ENCODE measurements around the gene EGF.
A peak's percentile ranks its signal among the peaks of the same experiment; 100 is the strongest.

Gene EGF

DNA sequence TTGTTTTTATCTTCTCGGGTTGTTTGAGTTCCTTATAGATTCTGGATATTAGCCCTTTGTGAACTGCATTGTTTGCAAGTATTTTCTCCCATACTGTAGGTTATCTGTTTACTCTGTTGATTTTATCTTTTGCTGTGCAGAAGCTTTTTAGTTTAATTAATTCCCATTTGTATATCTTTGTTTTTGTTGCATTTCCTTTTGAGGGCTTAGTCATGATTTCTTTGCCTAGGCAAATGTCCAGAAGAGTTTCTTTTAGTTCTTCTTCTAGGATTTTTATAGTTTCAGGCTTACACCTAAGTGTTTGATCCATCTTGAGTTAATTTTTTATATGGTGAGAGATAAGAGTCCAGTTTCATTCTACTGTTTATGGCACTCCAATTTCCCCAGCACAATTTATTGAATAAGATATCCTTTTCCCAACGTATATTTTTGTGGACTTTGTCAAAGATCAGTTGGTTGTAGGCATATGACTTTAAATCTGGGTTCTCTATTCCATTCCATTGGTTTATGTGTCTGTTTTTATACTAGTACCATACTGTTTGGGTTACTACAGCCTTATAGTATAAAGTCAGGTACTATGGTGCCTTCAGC, 54.3 kb downstream of the EGF start:
- DNase-seq = no peak

DNA sequence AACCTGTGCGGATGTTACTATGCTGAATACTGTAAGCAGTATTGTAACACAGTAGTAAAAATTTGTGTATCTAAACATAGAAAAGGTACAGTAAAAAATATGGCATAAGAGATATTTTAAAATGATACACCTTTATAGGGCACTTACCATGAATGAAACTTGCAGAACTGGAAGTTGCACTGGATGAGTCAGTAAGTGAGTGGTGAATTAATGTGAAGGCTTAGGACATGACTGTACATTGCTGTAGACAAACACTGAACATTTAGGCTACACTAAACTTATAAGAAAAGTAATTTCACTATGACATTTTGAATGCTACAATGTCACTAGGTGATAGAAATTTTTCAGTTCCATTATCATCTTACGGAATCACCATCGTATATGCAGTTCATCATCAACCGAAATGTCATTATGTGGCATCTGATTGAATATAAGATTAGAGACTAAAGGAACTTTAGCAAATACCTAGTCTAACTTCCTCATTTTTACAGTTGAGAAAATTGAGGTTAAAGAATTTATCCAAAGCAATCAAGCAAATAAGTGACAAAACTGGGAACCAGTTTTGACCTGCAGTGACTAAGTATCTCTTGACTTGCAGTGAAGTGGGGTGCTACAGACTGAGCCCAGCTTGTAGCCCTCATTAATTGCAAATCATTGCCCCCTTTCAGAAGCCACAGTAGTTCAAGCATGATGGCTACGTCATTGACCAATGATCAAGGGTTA, 55.3 kb downstream of the EGF start:
- peak; percentile 65 for DNase-seq

DNA sequence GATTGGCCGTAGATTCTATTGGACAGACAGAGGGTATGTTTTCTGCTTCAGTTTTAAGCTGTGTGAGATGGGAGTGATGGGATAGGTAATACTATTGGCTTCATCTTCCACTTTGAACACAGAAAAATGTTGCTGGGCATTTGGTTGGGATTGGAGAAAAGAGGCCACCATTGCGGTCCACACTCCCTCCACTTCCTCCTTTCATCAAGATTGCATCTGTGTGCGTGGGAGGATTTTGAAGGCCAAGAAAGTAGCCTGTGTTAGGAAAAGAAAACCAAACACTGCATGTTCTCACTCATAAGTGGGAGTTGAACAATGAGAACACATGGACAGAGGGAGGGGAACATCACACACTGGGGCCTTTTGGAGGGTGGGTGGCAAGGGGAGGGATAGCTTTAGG, 56.4 kb downstream of the EGF start:
- DNase-seq = no peak

DNA sequence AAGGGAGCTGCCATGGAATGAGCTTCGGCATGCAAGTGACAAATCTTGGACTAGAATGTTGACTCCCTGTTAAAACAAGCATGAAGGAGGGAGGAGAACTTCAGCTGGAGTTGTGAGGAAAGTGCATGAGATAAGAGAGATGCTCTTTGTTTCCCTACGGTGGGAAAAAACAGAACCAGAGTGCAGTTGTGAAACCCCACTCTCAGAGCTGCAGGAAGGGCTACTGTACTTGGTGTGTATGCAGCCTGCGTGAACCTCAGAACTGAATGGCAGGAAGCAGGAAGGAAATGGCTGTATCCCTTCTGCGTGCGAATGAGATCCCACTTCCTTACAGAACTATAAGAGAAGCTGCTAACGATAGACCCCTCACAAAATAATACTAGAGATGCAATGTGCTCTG, 57.2 kb downstream of the EGF start:
- DNase-seq = no peak

DNA sequence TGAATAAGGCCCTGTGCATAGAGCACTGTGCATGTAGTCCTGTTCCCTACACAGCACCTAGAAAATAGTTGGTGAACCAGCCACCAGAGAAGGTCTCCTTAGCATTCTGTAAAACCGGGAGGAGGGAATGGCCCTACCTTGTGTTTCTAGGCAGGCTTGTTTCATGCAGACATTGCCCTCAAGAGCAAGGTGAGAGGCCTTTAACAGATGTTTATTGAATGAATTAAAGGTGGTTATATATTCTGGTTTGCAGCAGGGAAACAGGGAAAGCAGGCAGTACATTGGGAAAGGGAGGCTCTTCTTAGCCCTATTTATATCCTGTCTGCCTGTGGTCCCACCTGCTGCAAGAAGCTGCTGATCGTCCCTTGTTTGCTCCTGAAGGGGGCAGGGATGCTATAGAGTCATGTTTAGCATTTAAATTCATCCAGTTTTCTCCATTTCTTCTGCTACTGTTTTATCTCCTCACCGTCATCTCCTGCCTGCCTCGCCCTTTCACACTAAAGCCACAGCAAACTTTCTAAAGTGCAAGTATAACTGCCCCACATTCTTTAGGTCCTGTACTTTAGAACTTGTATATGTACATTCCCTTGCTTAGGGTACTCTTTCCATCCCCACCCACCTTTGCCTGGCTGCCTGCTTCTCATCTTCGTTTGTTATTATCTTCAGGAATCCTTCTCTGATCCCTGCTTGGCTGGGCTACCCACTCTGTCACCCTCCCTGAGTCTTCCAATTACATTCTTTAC, 60.3 kb downstream of the EGF start:
- no peak for DNase-seq

DNA sequence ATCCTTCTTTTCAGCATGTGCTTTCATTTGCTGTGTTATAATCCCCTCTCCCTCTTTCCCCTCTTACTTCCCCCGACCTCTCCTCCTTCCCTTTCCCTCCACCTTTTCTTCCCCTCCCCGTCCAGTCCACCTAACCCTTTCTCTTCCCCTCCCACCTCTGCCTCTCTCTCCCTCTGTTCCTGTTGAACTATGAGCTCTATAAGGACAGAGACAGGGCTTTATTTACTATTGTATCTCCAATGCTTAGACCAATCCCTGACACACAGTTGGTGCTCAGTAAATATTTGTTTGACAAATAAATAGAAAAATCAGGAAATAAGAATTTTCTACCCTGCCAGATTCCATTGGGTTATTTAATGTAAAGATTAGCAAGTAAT, 60.8 kb downstream of the EGF start:
- no peak for DNase-seq

DNA sequence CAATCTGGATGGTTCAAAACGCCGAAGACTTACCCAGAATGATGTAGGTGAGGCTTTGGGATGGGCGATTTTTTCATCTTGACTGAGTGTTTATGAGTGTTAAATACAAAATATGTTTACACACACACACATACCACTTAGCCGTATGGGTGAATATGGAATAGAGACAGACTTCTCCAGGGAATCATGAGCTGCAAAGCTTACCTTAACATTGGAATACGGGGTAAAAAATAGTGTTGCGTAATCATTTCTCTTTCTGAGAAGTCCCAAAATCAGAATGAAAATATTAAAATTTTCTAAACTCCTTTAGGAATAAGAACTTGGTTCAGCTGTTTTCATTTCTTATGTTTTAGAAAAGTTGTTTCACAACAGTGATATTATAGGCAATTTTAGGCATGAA, 63.5 kb downstream of the EGF start:
- no peak for DNase-seq

DNA sequence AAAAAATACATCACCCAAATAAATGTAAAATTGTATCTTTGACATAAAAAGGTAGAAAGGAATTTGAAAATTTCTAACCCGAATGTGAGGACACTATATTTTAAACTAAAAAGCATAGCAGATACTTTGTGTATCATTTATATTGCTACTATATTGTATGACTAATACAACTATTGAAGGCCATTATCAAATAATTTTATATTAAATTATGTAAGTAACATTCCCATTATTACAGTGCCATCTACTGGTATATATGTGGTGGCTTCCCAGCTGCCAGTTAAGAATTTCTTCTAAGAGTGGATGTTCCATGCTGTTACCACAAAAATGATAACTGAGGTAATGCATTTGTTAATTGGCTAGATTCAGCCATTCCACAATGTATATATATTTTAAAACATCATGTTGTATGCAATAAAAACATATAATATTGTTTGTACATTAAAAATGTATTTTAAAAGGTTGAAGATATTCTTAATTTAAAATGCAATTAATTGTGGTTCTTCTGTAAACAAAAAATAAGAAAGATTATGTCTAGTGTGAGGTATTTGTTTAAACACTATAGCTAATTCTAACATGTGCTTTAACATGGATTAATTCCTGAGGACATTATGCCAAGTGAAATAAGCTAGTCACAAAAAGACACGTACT, 65.3 kb downstream of the EGF start:
- DNase-seq = peak; percentile 71

DNA sequence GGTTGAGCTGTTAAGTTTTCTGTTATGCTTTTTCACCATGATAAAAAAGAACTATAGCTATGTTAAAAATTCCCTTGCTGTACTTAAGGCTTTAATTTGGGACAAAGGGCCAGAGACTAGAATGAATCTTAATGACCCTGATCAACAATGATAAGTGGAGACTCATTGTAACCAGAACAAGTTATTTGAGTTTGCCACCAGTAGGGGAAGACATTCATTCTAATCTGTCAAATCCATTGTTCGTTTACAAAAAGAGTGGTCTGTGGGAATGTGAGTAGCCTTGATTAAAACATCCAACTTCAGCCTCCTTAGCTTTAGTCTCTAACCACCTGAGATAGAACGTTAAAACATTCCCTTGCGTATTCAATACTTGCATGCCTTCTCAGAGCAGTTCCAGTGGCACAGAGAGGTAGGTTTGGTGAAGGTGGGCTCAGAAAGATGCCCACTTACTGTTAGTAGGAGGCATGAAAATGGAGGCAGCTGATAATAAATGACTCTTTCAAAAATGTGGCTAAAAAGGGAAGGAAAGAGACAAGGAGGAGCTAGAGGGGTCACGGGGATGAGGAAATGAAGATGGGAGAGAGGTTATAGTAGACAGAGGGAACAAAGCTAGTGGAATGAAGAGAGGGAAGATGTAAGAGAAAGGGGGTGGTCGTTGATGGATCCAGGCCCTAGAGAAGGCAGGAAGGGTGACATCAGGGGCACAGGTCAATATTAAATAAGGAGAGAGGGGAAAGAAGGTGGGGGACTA, 66.2 kb downstream of the EGF start:
- DNase-seq = peak; percentile 30

DNA sequence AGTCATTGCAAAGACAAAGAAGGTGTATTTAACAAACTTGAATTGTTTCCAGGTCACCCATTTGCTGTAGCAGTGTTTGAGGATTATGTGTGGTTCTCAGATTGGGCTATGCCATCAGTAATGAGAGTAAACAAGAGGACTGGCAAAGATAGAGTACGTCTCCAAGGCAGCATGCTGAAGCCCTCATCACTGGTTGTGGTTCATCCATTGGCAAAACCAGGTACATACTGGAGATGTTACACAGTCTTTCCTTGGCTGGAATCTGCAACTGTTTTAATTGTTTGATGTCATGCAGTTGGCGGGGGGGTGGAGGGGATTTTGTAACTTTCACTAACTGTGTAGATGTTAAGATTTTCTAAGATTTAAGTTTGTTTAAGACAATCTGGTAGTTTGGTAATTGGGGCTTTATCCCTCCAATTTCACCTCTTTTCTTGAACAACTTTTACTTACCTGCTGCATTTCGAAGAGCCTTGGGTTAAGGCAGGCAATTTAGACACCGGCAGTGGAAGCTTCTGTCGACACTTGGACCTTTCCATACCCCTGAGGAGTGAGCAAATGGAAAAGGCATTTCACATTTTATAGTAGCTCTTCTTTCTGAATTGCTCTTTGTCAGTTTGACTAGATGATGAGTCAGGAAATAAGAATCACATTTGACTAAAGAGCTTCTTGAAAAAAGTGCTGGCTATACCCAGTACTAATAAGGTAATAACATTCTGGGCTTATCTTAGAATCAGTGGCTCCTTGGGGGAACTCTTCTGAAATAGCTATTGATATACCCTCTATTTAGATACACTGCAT, 67.4 kb downstream of the EGF start:
- peak; percentile 92 for DNase-seq

DNA sequence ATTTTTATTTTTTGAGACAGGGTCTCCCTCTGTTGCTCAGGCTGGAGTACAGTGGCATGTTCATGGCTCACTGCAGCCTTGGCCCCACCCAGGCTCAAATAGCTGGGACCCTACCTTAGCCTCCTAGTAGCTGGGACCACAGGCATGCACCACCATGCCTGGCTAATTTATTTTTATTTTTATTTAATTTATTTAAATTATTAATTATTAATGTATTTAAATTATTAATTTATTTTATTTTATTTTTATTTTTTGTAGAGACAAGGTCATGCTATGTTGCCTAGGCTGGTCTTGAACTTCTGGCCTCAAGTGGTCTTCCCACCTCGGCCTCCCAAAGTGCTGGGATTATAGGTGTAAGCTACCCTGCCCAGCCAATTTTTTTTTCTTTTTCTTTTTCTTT, 69.3 kb downstream of the EGF start:
- DNase-seq = no peak

DNA sequence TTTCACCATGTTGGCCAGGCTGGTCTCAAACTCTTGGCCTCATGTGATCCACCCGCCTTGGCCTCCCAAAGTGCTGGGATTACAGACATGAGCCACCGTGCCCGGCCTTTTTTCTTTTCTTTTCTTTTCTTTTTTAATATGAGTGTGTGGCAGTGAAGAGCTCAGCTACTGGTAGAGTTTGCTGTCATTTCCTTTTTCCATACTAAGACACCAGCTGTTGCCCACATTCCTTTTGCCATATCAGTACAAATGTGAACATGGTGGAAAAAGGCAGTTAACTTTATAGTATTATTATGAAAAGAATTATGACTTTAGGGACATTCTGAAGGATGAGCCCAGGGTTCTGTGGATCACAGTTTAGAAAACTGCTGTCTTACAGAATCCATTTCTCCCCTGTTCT, 69.8 kb downstream of the EGF start:
- no peak for DNase-seq

DNA sequence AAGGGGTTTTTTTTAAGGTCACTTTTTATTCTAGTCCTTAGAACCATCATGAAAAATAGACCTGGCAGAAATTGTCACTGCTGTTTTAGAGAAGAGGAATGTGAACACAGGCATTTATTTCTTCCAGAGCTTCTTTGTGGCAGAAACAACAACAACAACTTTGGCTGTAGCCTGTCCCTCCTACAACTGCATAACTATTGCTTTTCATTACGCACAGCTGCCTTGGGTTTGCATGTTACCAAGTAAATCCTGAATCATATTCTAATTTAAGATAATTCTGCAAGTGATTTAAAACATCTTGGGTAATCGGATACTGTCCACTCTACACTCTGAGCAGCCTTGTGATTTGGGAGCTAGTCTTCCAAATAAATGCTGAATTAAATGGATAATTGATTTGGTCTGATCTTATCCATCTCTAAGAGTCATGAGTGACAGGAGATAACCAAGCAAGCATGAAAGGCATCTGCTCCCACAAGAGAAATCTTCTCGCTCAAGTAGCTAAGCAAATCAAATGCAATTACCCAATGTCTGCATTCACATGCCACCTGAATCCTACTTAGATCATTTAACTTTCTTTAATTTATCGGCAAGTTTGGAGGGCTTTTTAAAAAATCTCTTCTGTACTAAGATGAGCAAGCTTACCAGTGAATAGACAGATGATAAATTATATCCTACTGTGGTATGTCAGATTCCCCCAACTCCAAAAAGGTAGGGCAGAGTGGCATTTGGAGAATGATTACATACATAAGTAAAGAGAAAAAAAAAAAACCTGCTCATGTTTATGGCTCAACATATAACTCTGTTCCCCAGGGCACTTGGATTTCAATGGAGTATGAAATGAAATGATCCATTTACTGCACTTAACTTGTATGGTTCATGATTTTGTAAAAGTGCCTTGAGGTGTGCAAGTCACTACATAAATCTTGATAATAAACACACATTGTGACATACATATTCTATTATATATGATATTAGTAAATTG, 73.6 kb downstream of the EGF start:
- DNase-seq = peak; percentile 24

DNA sequence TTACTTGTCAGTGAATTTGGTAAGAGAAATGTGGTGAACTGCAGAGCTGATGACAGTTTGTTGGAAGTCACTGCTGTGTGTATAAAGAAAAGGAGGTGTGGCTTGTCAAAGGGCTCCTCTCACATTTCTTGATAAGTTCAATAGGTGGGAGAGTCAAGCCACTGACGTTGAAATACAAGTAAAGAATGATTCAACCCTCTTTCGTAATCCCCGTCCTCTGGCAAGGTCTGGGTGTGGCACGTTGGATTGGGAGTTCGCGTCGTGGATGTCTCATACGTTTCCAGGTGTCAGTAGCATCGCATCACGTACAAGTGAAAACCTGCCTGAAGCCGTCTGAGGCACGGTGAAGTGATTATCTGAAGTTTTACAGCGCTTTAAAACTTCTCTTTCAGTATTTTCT, 76.4 kb downstream of the EGF start:
- DNase-seq = peak; percentile 28

DNA sequence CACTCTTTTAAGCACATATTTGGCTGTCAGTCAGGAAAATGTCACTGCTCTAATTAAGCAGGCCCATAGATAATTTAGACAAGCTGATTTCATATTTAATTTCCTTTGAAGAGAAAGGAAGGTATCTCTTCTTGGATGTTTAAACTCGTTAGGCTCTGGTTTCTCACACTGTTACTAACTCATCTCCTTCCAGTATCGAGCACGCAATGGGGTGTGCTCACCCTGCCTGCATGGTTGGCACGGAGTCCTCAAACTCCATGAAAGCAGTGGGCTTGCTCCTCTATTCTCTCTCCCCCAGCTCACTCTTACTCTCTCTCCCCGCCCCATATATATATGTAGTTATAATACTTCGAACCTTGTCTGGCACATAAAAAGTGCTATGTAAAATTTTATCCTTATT, 76.9 kb downstream of the EGF start:
- no peak for DNase-seq

DNA sequence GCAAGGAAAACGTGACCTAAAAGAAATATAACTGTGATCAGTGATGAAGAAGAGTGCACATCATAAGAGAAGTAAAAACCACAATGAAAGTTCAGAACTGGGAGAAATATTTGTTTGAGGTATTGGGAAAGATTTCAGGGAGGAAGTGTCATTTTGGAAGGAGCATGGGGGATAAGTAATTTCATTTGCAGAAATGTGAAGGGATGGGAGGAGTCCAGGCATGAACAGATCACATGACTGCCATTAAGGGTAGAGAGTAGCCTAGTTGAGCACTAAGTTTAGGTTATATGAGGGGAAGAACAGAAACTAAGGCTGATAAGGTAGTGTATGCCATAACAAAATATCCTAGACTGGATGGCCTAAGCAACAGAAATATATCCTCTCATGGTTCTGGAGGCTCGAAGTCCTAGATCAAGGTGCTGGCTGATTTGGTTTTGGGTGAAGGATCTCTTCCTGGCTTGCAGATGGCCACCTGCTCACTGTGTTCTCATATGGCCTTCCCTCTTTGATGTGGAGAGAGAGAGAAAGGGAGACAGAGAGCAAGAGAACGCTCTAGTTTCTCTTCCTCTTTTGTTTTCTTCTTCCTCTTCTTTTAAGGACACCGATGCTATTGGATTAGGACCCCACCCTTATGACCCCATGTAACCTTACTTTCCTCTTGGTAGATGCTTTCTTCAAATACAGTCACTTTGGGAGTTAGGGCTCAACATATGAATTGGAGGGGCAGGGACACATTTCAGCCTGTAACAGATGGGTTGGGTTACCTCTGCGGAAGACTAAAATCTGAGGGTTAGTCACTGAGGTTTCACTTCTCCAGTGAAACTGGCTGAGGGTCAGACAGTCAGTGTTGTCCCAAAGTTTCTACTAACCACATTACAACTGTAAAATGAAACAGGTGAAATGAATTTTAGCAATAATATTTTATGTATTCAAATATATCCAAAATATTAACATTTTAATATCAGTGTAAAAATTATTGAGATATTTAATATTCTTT, 77.9 kb downstream of the EGF start:
- DNase-seq = no peak

DNA sequence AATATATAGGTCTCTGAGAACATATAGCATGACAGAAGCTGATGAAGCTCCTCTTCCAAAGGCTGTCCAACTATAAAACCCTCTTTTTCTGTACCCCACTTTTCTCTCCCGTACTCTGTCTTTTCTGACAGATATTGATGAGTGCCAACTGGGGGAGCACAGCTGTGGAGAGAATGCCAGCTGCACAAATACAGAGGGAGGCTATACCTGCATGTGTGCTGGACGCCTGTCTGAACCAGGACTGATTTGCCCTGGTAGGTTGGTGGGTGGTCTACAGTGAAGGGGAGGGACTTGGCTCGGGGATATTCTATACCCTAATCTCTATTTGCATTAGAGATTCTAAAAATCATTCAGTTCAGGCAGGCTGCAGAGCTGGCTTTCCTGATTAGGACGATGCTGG, 80.4 kb downstream of the EGF start:
- DNase-seq = no peak

DNA sequence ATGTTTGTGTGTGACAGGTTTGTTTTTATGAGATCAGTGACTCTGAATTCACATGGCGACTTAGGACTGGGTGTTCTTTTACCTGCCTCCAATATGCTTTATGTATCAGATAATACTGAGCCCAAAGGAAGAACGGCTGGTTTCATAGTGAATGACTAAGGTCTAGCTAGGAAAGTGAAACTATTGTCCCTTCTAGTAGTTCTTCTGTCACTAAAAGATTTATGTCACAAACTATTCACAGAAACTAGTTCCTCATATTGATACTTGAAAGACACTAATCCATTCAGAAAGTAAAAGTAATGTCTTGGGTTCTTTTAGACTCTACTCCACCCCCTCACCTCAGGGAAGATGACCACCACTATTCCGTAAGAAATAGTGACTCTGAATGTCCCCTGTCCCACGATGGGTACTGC, 81.7 kb downstream of the EGF start:
- no peak for DNase-seq

DNA sequence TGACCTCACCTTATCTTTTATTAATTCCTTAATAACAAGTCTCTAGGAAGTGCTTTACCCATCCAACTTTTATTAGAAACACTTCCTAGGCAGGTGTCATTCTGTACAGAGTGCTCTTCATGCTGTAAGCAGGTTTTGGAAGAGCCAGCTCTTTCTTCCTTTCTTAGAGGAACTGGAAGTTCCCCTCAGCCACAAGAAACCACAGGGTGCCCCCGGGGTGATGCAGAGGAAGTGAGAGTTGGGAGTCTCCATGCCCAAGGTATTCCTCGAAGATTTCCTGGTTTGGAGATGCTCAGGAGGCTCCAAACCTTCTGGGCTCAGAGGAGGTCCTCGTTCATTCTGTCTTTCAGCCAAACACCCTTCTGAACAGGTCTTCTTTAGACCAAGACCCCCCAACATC, 83.8 kb downstream of the EGF start:
- DNase-seq = no peak

Data from fibroblast of skin of right biceps (primary cell).